Suprapubic skin (tissue), 4 donors: ENCODE results near the gene B3GLCT. TPM values are rescaled to one million over a fixed set of nuclear protein-coding genes. Genes with fewer than 3 reads are reported as not detected.

Experiments
- DNase-seq, 2 donors: peaks; one replicate each; pipeline ENCODE4 v3.0.0-alpha.2; 2019; ENCODE audit warnings: low spot score in 2 of 2
- H3K27ac ChIP-seq: fragments of 200-600 bp; sonication (generic); one replicate; pipeline ENCODE4 v1.5.1; 2019
- H3K27me3 ChIP-seq: fragments of 200-600 bp; sonication (generic); one replicate; pipeline ENCODE4 v1.5.1; 2019
- H3K36me3 ChIP-seq: fragments of 200-600 bp; sonication (generic); one replicate; pipeline ENCODE4 v1.5.1; 2019
- H3K4me1 ChIP-seq: fragments of 200-600 bp; sonication (generic); one replicate; pipeline ENCODE4 v1.5.1; 2019
- H3K4me3 ChIP-seq: fragments of 200-600 bp; sonication (generic); one replicate; pipeline ENCODE4 v1.5.1; 2019; ENCODE audit warnings: mild to moderate bottlenecking
- H3K9me3 ChIP-seq: fragments of 200-600 bp; sonication (generic); one replicate; pipeline ENCODE4 v1.5.1; 2019
- CTCF ChIP-seq, 2 donors: fragments of 200-600 bp in 1 of 2; fragments of 450-650 bp in 1 of 2; sonication (generic) in 1 of 2; IDR thresholded peaks; one replicate each; pipeline ENCODE4 v1.5.1; 2016 to 2019; ENCODE audit warnings: antibody characterized with exemption in 2 of 2, mild to moderate bottlenecking in 1 of 2, moderate library complexity in 1 of 2
- EP300 ChIP-seq: sonication (generic); formaldehyde crosslinking; IDR thresholded peaks from one replicate; pipeline ENCODE4 v1.6.1; 2017; ENCODE audit warnings: antibody characterized with exemption
- POLR2A ChIP-seq, 2 donors: fragments of 450-650 bp; IDR thresholded peaks; one replicate each; pipeline ENCODE4 v1.6.1; 2017; ENCODE audit warnings: antibody characterized with exemption in 2 of 2, mild to moderate bottlenecking in 2 of 2, moderate library complexity in 2 of 2
- POLR2AphosphoS5 ChIP-seq, 3 donors: sonication (generic); formaldehyde crosslinking; IDR thresholded peaks; one replicate each; pipeline ENCODE4 v1.6.1; 2017; ENCODE audit warnings: antibody characterized with exemption in 3 of 3
- WGBS: methylation state at CpG from one replicate; pipeline ENCODE4 v1.1.5; 2018; 5-methylcytosine and 5-hydroxymethylcytosine counted together
- total RNA-seq, 4 donors: library from RNA; depleted of rRNA; stranded (reverse); fragments of >200 nt; gene quantifications; one replicate each; pipeline ENCODE4 v1.1.0, GENCODE V29; 2016

B3GLCT gene
- total RNA-seq, 4 donors from 2014 or later: 3.0 to 6.5 (median 6.0) TPM

GRCh38 chr13:31322702-31323405 is 123.1 kb downstream of the B3GLCT start:
- DNase-seq: no peak
- H3K27me3 ChIP-seq: no peaks in the 10 kb centered on the region
- WGBS: 90% methylated on average over 6 of the region's 6 CpGs
- H3K9me3 ChIP-seq: no peaks in the 10 kb centered on the region
- peaks cover 22% of the 10 kb centered on the region for H3K36me3 ChIP-seq
- H3K4me3 ChIP-seq: no peak overlapping the region
- no peaks in the 10 kb centered on the region for H3K4me1 ChIP-seq
- TF ChIP-seq POLR2AphosphoS5 (IDR thresholded peaks at IDR 0.05) (no peak), EP300 (no peak), CTCF (IDR thresholded peaks at IDR 0.05) (no peak), POLR2A (IDR thresholded peaks at IDR 0.05) (no peak)
- no peak overlapping the region for H3K27ac ChIP-seq

- Histone ChIP-seq H3K27me3 (no peaks in the 10 kb centered on the region), H3K27ac (no peak overlapping the region), H3K4me3 (no peak overlapping the region), H3K9me3 (no peaks in the 10 kb centered on the region), H3K36me3 (peaks cover 22% of the 10 kb centered on the region), H3K4me1 (no peaks in the 10 kb centered on the region)
- 78% methylated on average over 7 of the region's 7 CpGs for WGBS
- TF ChIP-seq CTCF (IDR thresholded peaks at IDR 0.05) (no peak), POLR2A (IDR thresholded peaks at IDR 0.05) (no peak), EP300 (no peak), POLR2AphosphoS5 (IDR thresholded peaks at IDR 0.05) (no peak)
- DNase-seq: no peak
Observed at GRCh38 chr13:31327182-31327860, 127.5 kb downstream of the B3GLCT start.

GRCh38 chr13:31328549-31329235 is 128.9 kb downstream of the B3GLCT start:
- no peak overlapping the region for H3K27ac ChIP-seq
- H3K27me3 ChIP-seq: no peaks in the 10 kb centered on the region
- H3K36me3 ChIP-seq: peaks cover 17% of the 10 kb centered on the region
- H3K9me3 ChIP-seq: no peaks in the 10 kb centered on the region
- H3K4me1 ChIP-seq: no peaks in the 10 kb centered on the region
- WGBS: 85% methylated on average over 8 of the region's 8 CpGs
- H3K4me3 ChIP-seq: no peak overlapping the region
- TF ChIP-seq POLR2A (IDR thresholded peaks at IDR 0.05) (no peak), POLR2AphosphoS5 (IDR thresholded peaks at IDR 0.05) (no peak), CTCF (IDR thresholded peaks at IDR 0.05) (no peak), EP300 (no peak)
- DNase-seq: no peak

- WGBS: 69% methylated on average over 1 of the region's 1 CpG
- TF ChIP-seq POLR2AphosphoS5 (IDR thresholded peaks at IDR 0.05) (no peak), POLR2A (IDR thresholded peaks at IDR 0.05) (no peak), EP300 (no peak), CTCF (IDR thresholded peaks at IDR 0.05) (no peak)
- no peaks in the 10 kb centered on the region for H3K9me3 ChIP-seq
- no peak overlapping the region for H3K27ac ChIP-seq
- H3K36me3 ChIP-seq: peaks cover 11% of the 10 kb centered on the region
- DNase-seq: no peak
- H3K27me3 ChIP-seq: no peaks in the 10 kb centered on the region
- no peaks in the 10 kb centered on the region for H3K4me1 ChIP-seq
- H3K4me3 ChIP-seq: no peak overlapping the region
Observed at GRCh38 chr13:31330236-31330635, 130.5 kb downstream of the B3GLCT start.

GRCh38 chr13:31331068-31331467 is 131.3 kb downstream of the B3GLCT start:
- TF ChIP-seq POLR2AphosphoS5 (IDR thresholded peaks at IDR 0.05) (no peak), POLR2A (IDR thresholded peaks at IDR 0.05) (no peak), CTCF (IDR thresholded peaks at IDR 0.05) (no peak)
- WGBS: 97% methylated on average over 4 of the region's 4 CpGs
- no peaks in the 10 kb centered on the region for H3K4me1 ChIP-seq
- no peaks in the 10 kb centered on the region for H3K27me3 ChIP-seq
- H3K27ac ChIP-seq: no peak overlapping the region
- no peak overlapping the region for H3K4me3 ChIP-seq
- H3K36me3 ChIP-seq: peaks cover 11% of the 10 kb centered on the region
- DNase-seq: no peak
- H3K9me3 ChIP-seq: no peaks in the 10 kb centered on the region
